Neural progenitor cell (in vitro differentiated cells): Measurements from ENCODE around the gene POLE. TPM values are rescaled to one million over a fixed set of nuclear protein-coding genes. Genes with fewer than 3 reads are reported as not detected.

ENCODE experiments used
- DNase-seq: peaks from one replicate; pipeline ENCODE4 v3.0.0-alpha.2; 2016; ENCODE audit warnings: low spot score
- H2AFZ ChIP-seq: fragments of 200-600 bp; sonication (generic); replicated peaks from 2 replicates; pipeline ENCODE4 v1.6.1; 2016; ENCODE audit warnings: antibody characterized with exemption
- H3F3A ChIP-seq: fragments of 200-600 bp; sonication (generic); 2 replicates; pipeline ENCODE4 v1.6.1; 2016; ENCODE audit warnings: antibody characterized with exemption, low read depth
- H3K27ac ChIP-seq: fragments of 200-600 bp; sonication (generic); 2 replicates; pipeline ENCODE4 v1.5.1; 2016; ENCODE audit warnings: mild to moderate bottlenecking
- H3K27me3 ChIP-seq: fragments of 200-600 bp; sonication (generic); 2 replicates; pipeline ENCODE4 v1.6.1; 2016; ENCODE audit warnings: mild to moderate bottlenecking, moderate library complexity
- H3K36me3 ChIP-seq: fragments of 200-600 bp; sonication (generic); 2 replicates; pipeline ENCODE4 v1.5.1; 2016
- H3K4me1 ChIP-seq: fragments of 200-600 bp; sonication (generic); 2 replicates; pipeline ENCODE4 v1.6.1; 2016; ENCODE audit warnings: mixed run types
- H3K4me2 ChIP-seq: fragments of 200-600 bp; sonication (generic); 2 replicates; pipeline ENCODE4 v1.6.1; 2016
- H3K4me3 ChIP-seq: fragments of 200-600 bp; sonication (generic); 2 replicates; pipeline ENCODE4 v1.5.1; 2016
- H3K79me2 ChIP-seq: fragments of 200-600 bp; sonication (generic); 2 replicates; pipeline ENCODE4 v1.6.1; 2016; ENCODE audit warnings: low read depth
- H3K9ac ChIP-seq: fragments of 200-600 bp; sonication (generic); 2 replicates; pipeline ENCODE4 v1.6.1; 2016
- H3K9me3 ChIP-seq: fragments of 200-600 bp; sonication (generic); 2 replicates; pipeline ENCODE4 v1.5.1; 2016; ENCODE audit warnings: low read depth
- H4K20me1 ChIP-seq: fragments of 200-600 bp; sonication (generic); 2 replicates; pipeline ENCODE4 v1.6.1; 2016; ENCODE audit warnings: low read depth
- H3K27ac Mint-ChIP-seq: 3 replicates; pipeline ENCODE4 v1.8.0; 2021; ENCODE audit warnings: mixed read lengths
- H3K27me3 Mint-ChIP-seq: 2 replicates; pipeline ENCODE4 v1.8.0; 2022; ENCODE audit warnings: low read depth, mild to moderate bottlenecking, inconsistent platforms, moderate library complexity, mixed read lengths; ENCODE audit not compliant: insufficient read depth
- H3K36me3 Mint-ChIP-seq: 3 replicates; pipeline ENCODE4 v1.8.0; 2021; ENCODE audit warnings: mixed read lengths
- H3K4me1 Mint-ChIP-seq: 3 replicates; pipeline ENCODE4 v1.8.0; 2021; ENCODE audit warnings: mixed read lengths
- H3K4me3 Mint-ChIP-seq: 3 replicates; pipeline ENCODE4 v1.8.0; 2021; ENCODE audit warnings: mild to moderate bottlenecking, moderate library complexity, mixed read lengths
- H3K9me3 Mint-ChIP-seq: 3 replicates; pipeline ENCODE4 v1.8.0; 2020; ENCODE audit warnings: mixed read lengths
- EZH2 ChIP-seq: fragments of 200-600 bp; sonication (generic); IDR thresholded peaks from 2 replicates; pipeline ENCODE4 v1.6.1; 2017; ENCODE audit warnings: antibody characterized with exemption, mild to moderate bottlenecking, moderate library complexity
- EZH2phosphoT487 ChIP-seq: fragments of 200-600 bp; sonication (generic); IDR thresholded peaks from 2 replicates; pipeline ENCODE4 v1.6.1; 2017; ENCODE audit warnings: antibody characterized with exemption
- total RNA-seq: library from RNA; depleted of rRNA; stranded (reverse); fragments of >200 nt; gene quantifications from 2 replicates; pipeline ENCODE4 v1.2.3, GENCODE V29; 2015; ENCODE audit warnings: low replicate concordance
- TF ChIP-seq, protein P1 (sequence below): fragments of 200-600 bp; sonication (generic); IDR thresholded peaks from 2 replicates; pipeline ENCODE4 v1.5.1; 2017; ENCODE audit warnings: antibody characterized with exemption, mild to moderate bottlenecking

POLE gene
- total RNA-seq, 1 donor from 2014 or later = 46.8 TPM

- H3K36me3 ChIP-seq = no peaks in the 10 kb centered on the region
- DNase-seq = no peak
- H3K27me3 ChIP-seq = peaks cover 100% of the 10 kb centered on the region
- H3K4me1 ChIP-seq = peaks cover 7% of the 10 kb centered on the region
- Mint-ChIP-seq H3K9me3 (peaks cover 2% of the 10 kb centered on the region), H3K27ac (no peak overlapping the region), H3K27me3 (peaks cover 20% of the 10 kb centered on the region), H3K4me3 (no peak overlapping the region), H3K36me3 (peaks cover 4% of the 10 kb centered on the region), H3K4me1 (peaks cover 9% of the 10 kb centered on the region)
- no peaks in the 10 kb centered on the region for H3K79me2 ChIP-seq
- H3K4me2 ChIP-seq = no peak overlapping the region
- H3K9me3 ChIP-seq = no peaks in the 10 kb centered on the region
- peaks cover 24% of the 10 kb centered on the region for H4K20me1 ChIP-seq
- TF ChIP-seq EZH2 = no peak
- TF ChIP-seq, protein P1, sequence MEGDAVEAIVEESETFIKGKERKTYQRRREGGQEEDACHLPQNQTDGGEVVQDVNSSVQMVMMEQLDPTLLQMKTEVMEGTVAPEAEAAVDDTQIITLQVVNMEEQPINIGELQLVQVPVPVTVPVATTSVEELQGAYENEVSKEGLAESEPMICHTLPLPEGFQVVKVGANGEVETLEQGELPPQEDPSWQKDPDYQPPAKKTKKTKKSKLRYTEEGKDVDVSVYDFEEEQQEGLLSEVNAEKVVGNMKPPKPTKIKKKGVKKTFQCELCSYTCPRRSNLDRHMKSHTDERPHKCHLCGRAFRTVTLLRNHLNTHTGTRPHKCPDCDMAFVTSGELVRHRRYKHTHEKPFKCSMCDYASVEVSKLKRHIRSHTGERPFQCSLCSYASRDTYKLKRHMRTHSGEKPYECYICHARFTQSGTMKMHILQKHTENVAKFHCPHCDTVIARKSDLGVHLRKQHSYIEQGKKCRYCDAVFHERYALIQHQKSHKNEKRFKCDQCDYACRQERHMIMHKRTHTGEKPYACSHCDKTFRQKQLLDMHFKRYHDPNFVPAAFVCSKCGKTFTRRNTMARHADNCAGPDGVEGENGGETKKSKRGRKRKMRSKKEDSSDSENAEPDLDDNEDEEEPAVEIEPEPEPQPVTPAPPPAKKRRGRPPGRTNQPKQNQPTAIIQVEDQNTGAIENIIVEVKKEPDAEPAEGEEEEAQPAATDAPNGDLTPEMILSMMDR = no peak
- no peak for TF ChIP-seq EZH2phosphoT487
- H2AFZ ChIP-seq = no peak overlapping the region
- no peak overlapping the region for H3K9ac ChIP-seq
- H3K4me3 ChIP-seq = no peak overlapping the region
- peaks cover 13% of the 10 kb centered on the region for H3F3A ChIP-seq
- no peak overlapping the region for H3K27ac ChIP-seq
Measured at GRCh38 chr12:132588319-132588718, 98.8 kb downstream of the POLE start.

DNA sequence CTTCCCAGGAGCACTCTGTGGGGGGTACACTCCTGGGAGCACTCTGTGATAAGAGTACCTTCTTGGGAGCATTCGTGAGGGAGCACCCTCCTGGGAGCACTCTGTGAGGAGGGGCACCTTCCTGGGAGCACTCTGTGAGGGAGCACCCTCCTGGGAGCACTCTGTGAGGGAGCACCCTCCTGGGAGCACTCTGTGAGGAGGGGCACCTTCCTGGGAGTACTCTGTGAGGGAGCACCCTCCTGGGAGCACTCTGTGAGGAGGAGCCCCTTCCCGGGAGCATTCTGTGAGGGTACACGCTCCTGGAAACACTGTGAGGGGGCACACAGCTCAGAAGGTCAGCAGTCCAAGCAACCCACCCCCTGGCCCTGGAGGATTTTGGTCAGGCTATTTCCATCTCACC is 99.4 kb downstream of the POLE start:
- Histone ChIP-seq H3F3A (peaks cover 13% of the 10 kb centered on the region), H3K36me3 (no peaks in the 10 kb centered on the region), H3K9ac (no peak overlapping the region), H3K27ac (no peak overlapping the region), H3K79me2 (no peaks in the 10 kb centered on the region), H3K27me3 (peaks cover 100% of the 10 kb centered on the region), H3K4me2 (no peak overlapping the region), H2AFZ (no peak overlapping the region), H3K4me1 (peaks cover 10% of the 10 kb centered on the region), H3K9me3 (no peaks in the 10 kb centered on the region), H4K20me1 (peaks cover 27% of the 10 kb centered on the region), H3K4me3 (no peak overlapping the region)
- no peak for DNase-seq
- Mint-ChIP-seq H3K36me3 (peaks cover 4% of the 10 kb centered on the region), H3K9me3 (no peaks in the 10 kb centered on the region), H3K4me1 (peaks cover 7% of the 10 kb centered on the region), H3K27ac (no peak overlapping the region), H3K27me3 (peaks cover 20% of the 10 kb centered on the region), H3K4me3 (no peak overlapping the region)
- no peak for TF ChIP-seq EZH2
- TF ChIP-seq, protein P1 = no peak
- no peak for TF ChIP-seq EZH2phosphoT487

DNA sequence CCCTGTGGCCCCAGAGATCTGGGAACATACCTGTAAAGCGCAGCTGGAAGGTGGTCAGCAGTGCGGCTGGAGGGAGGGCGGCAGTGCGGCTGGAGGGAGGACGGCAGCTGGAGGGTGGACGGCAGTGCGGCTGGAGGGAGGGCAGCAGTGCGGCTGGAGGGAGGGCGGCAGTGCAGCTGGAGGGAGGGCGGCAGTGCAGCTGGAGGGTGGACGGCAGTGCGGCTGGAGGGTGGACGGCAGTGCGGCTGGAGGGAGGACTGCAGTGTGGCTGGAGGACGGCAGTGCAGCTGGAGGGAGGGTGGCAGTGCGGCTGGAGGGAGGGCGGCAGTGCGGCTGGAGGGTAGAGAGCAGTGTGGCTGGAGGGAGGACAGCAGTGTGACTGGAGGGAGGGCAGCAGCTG is 100.2 kb downstream of the POLE start:
- Histone ChIP-seq H4K20me1 (peaks cover 36% of the 10 kb centered on the region), H3F3A (peaks cover 18% of the 10 kb centered on the region), H2AFZ (no peak overlapping the region), H3K9ac (no peak overlapping the region), H3K4me3 (no peak overlapping the region), H3K9me3 (no peaks in the 10 kb centered on the region), H3K36me3 (no peaks in the 10 kb centered on the region), H3K79me2 (no peaks in the 10 kb centered on the region), H3K4me1 (peaks cover 15% of the 10 kb centered on the region), H3K27ac (no peak overlapping the region), H3K4me2 (no peak overlapping the region), H3K27me3 (peaks cover 100% of the 10 kb centered on the region)
- H3K36me3 Mint-ChIP-seq = peaks cover 4% of the 10 kb centered on the region
- H3K9me3 Mint-ChIP-seq = no peaks in the 10 kb centered on the region
- H3K4me1 Mint-ChIP-seq = peaks cover 4% of the 10 kb centered on the region
- TF ChIP-seq, protein P1 = no peak
- TF ChIP-seq EZH2phosphoT487 = no peak
- no peak for TF ChIP-seq EZH2
- H3K27ac Mint-ChIP-seq = no peak overlapping the region
- H3K4me3 Mint-ChIP-seq = no peak overlapping the region
- no peak for DNase-seq
- peaks cover 22% of the 10 kb centered on the region for H3K27me3 Mint-ChIP-seq
